Karpas-422 (cell line): ENCODE measurements around the gene COL24A1. TPM values are rescaled to one million over a fixed set of nuclear protein-coding genes. Genes with fewer than 3 reads are reported as not detected.

Experiments
- DNase-seq: peaks from one replicate; pipeline ENCODE4 v3.0.0-alpha.2; 2015
- H2AFZ ChIP-seq: fragments of 200-600 bp; sonication (generic); 2 replicates; pipeline ENCODE4 v1.6.1; 2014; ENCODE audit warnings: antibody characterized with exemption, low read length, mixed read lengths
- H3K27ac ChIP-seq: fragments of 200-600 bp; sonication (generic); 2 replicates; pipeline ENCODE4 v1.5.1; 2014; ENCODE audit warnings: mild to moderate bottlenecking, low read length, moderate library complexity
- H3K27me3 ChIP-seq: fragments of 200-600 bp; sonication (generic); 2 replicates; pipeline ENCODE4 v1.6.1; 2014; ENCODE audit warnings: low read length, mixed read lengths
- H3K36me3 ChIP-seq: fragments of 200-600 bp; sonication (generic); 2 replicates; pipeline ENCODE4 v1.6.1; 2014; ENCODE audit warnings: low read length, mixed read lengths; ENCODE audit not compliant: insufficient read depth
- H3K4me1 ChIP-seq: fragments of 200-600 bp; sonication (generic); 2 replicates; pipeline ENCODE4 v1.6.1; 2014; ENCODE audit warnings: mild to moderate bottlenecking, low read length, mixed read lengths
- H3K4me2 ChIP-seq: fragments of 200-600 bp; sonication (generic); 2 replicates; pipeline ENCODE4 v1.6.1; 2014; ENCODE audit warnings: low read length, low read depth, mild to moderate bottlenecking; ENCODE audit not compliant: poor library complexity, severe bottlenecking
- H3K4me3 ChIP-seq: fragments of 200-600 bp; sonication (generic); 2 replicates; pipeline ENCODE4 v1.5.1; 2014; ENCODE audit warnings: mild to moderate bottlenecking, antibody characterized with exemption, low read length, mixed read lengths
- H3K79me2 ChIP-seq: fragments of 200-600 bp; sonication (generic); 2 replicates; pipeline ENCODE4 v1.6.1; 2014; ENCODE audit warnings: mild to moderate bottlenecking, low read length, mixed read lengths
- H3K9ac ChIP-seq: fragments of 200-600 bp; sonication (generic); 2 replicates; pipeline ENCODE4 v1.6.0; 2014; ENCODE audit warnings: low read length
- H3K9me2 ChIP-seq: fragments of 200-600 bp; sonication (generic), shearing (Covaris generic); replicated peaks from 2 replicates; pipeline ENCODE4 v1.6.0; 2014; ENCODE audit warnings: mild to moderate bottlenecking, low read length, moderate library complexity; ENCODE audit not compliant: insufficient read depth
- H3K9me3 ChIP-seq: fragments of 300-700, 200-600 bp; sonication (generic); 2 replicates; pipeline ENCODE4 v1.6.1; 2014; ENCODE audit warnings: low read length, mixed read lengths
- H4K20me1 ChIP-seq: fragments of 200-600 bp; sonication (generic); 2 replicates; pipeline ENCODE4 v1.6.1; 2014; ENCODE audit warnings: mild to moderate bottlenecking, antibody characterized with exemption, low read length, low read depth; ENCODE audit not compliant: insufficient read depth
- total RNA-seq: library from RNA; depleted of rRNA; stranded (reverse); fragments of >200 nt; shearing (Covaris generic); gene quantifications from 2 replicates; pipeline ENCODE4 v1.2.3, GENCODE V29; 2014; ENCODE audit warnings: low replicate concordance

The COL24A1 gene
- total RNA-seq, 1 experiment from 2014 or later, result not detected

DNA sequence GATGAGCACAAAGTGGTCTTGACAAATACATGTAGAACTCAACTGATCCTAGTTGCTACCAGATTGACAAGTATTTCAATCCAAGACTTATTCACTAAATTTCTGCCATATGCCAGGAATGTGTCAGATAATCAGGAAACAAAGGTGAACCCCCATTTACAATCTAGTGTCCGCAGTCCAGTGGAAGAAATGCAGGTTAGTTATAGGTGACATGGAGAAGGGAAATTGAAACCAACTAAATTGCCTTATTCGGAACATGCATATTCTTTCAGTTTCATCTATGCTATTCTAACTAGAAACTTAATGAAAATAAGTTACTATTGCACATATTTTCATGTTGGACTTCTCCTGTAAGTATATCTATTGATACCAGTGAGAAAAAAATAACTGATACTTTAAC lies 209.4 kb downstream of the COL24A1 start:
- H3K36me3 ChIP-seq, result no peaks in the 10 kb centered on the region
- no peak overlapping the region for H3K4me3 ChIP-seq

GRCh38 chr1:85943945-85944344 lies 212.6 kb downstream of the COL24A1 start:
- Histone ChIP-seq H3K9ac (no peak overlapping the region), H3K79me2 (no peaks in the 10 kb centered on the region), H3K27me3 (no peaks in the 10 kb centered on the region), H2AFZ (no peak overlapping the region), H3K27ac (no peak overlapping the region), H4K20me1 (no peaks in the 10 kb centered on the region), H3K36me3 (no peaks in the 10 kb centered on the region), H3K9me3 (no peaks in the 10 kb centered on the region), H3K4me1 (no peaks in the 10 kb centered on the region), H3K9me2 (no peaks in the 10 kb centered on the region), H3K4me2 (no peak overlapping the region), H3K4me3 (no peak overlapping the region)
- DNase-seq, result no peak

More for the DNA sequence above, 209.4 kb downstream of the COL24A1 start:
- Histone ChIP-seq H3K4me1 (no peaks in the 10 kb centered on the region), H3K27me3 (no peaks in the 10 kb centered on the region), H4K20me1 (no peaks in the 10 kb centered on the region), H3K9me2 (no peaks in the 10 kb centered on the region), H3K79me2 (no peaks in the 10 kb centered on the region), H3K9me3 (no peaks in the 10 kb centered on the region), H3K27ac (no peak overlapping the region), H3K9ac (no peak overlapping the region), H3K4me2 (no peak overlapping the region), H2AFZ (no peak overlapping the region)
- DNase-seq, result no peak

GRCh38 chr1:85943526-85943925 lies 213.0 kb downstream of the COL24A1 start:
- H3K4me3 ChIP-seq, result no peak overlapping the region
- no peak overlapping the region for H3K9ac ChIP-seq
- no peaks in the 10 kb centered on the region for H3K4me1 ChIP-seq
- H3K4me2 ChIP-seq, result no peak overlapping the region
- H3K27ac ChIP-seq, result no peak overlapping the region
- H3K9me3 ChIP-seq, result no peaks in the 10 kb centered on the region
- no peak overlapping the region for H2AFZ ChIP-seq
- no peak for DNase-seq
- no peaks in the 10 kb centered on the region for H4K20me1 ChIP-seq
- H3K36me3 ChIP-seq, result no peaks in the 10 kb centered on the region
- H3K27me3 ChIP-seq, result no peaks in the 10 kb centered on the region
- H3K9me2 ChIP-seq, result no peaks in the 10 kb centered on the region
- H3K79me2 ChIP-seq, result no peaks in the 10 kb centered on the region

DNA sequence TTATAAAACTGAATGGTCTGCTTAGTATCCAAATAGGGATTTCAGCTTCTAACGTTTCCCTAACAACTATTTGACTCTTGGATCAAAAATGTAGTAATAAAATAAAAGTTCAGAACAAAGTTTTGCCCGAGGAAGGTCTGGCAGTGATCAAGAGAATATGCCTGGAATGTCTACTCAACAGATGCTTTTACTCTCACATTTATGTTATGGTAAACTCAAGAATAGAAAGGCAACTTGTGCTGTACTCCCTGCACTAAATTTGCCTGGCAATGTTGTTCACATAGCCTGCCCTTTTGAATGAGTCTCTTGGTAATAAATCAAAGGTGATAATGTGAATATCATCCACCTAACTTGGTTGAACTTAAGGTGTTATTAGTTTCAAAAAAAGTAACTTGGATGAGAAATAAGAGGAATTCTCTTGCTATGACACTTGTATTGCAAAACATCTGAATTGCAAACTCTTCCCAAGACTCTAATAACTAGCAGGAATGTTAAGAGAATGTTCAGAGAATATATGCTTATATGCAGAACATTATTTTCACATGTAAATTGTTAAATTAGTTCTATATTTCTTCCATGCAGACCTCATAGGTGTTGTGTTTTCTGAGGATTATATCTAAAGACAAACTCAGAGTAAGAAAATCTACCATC lies 215.8 kb downstream of the COL24A1 start:
- H3K9me2 ChIP-seq, result no peaks in the 10 kb centered on the region
- H3K27me3 ChIP-seq, result no peaks in the 10 kb centered on the region
- no peaks in the 10 kb centered on the region for H4K20me1 ChIP-seq
- H3K36me3 ChIP-seq, result no peaks in the 10 kb centered on the region
- no peak for DNase-seq
- no peak overlapping the region for H3K27ac ChIP-seq
- no peak overlapping the region for H2AFZ ChIP-seq
- H3K4me2 ChIP-seq, result no peak overlapping the region
- H3K79me2 ChIP-seq, result no peaks in the 10 kb centered on the region
- no peaks in the 10 kb centered on the region for H3K9me3 ChIP-seq
- no peak overlapping the region for H3K4me3 ChIP-seq
- no peaks in the 10 kb centered on the region for H3K4me1 ChIP-seq
- no peak overlapping the region for H3K9ac ChIP-seq

DNA sequence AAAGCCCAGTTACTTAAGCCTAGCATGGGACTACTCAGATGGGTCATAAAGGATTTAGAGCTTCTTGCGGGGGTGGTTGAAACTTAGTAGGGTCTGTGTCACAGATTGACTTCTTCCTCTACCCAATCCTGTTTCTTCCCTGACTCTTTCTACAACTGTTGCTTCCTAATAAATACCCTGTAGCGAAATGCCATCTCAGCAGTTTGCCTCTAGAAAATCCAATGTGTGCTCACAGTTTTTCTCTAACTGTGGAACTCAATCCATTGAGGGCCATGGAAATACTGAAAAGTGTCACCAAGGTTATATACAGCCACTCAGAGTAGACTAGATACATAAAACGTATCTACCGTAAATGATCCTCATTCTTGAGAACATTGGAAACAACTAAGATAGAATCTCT lies 217.7 kb downstream of the COL24A1 start:
- Histone ChIP-seq H3K27me3 (no peaks in the 10 kb centered on the region), H3K9ac (no peak overlapping the region), H3K9me3 (no peaks in the 10 kb centered on the region), H3K27ac (no peak overlapping the region), H3K4me3 (no peak overlapping the region), H3K9me2 (no peaks in the 10 kb centered on the region), H3K4me1 (no peaks in the 10 kb centered on the region), H3K79me2 (no peaks in the 10 kb centered on the region), H2AFZ (no peak overlapping the region), H3K36me3 (no peaks in the 10 kb centered on the region), H4K20me1 (no peaks in the 10 kb centered on the region), H3K4me2 (no peak overlapping the region)
- no peak for DNase-seq

GRCh38 chr1:85936470-85936869 lies 220.1 kb downstream of the COL24A1 start:
- Histone ChIP-seq H3K36me3 (no peaks in the 10 kb centered on the region), H3K4me2 (no peak overlapping the region), H3K79me2 (no peaks in the 10 kb centered on the region), H4K20me1 (no peaks in the 10 kb centered on the region), H3K9me2 (no peaks in the 10 kb centered on the region), H3K9me3 (no peaks in the 10 kb centered on the region), H3K4me1 (no peaks in the 10 kb centered on the region), H2AFZ (no peak overlapping the region), H3K9ac (no peak overlapping the region), H3K27ac (no peak overlapping the region), H3K4me3 (no peak overlapping the region), H3K27me3 (no peaks in the 10 kb centered on the region)
- no peak for DNase-seq

DNA sequence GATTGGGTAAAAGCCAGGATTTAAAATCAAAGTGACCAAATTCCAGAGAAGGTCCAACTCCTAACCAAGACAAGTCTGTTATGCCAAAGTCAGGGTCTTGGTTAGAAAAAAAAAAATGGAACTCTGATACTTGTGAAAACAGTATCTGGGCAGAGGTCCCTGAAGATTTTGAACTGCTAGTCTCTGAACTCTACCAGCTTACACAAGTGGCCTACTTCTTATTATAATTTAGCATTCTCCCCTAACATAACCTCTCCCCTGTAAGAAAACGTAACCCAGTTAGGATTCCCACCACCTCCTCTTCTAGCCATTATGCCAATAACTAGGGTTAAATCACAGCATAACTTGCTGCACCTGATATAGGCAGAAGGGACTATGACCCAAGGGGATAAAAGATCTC lies 220.5 kb downstream of the COL24A1 start:
- Histone ChIP-seq H3K4me2 (no peak overlapping the region), H3K4me1 (no peaks in the 10 kb centered on the region), H3K9ac (no peak overlapping the region), H3K27ac (no peak overlapping the region), H3K36me3 (no peaks in the 10 kb centered on the region), H3K27me3 (no peaks in the 10 kb centered on the region), H3K9me2 (no peaks in the 10 kb centered on the region), H3K79me2 (no peaks in the 10 kb centered on the region), H2AFZ (no peak overlapping the region), H4K20me1 (no peaks in the 10 kb centered on the region), H3K9me3 (no peaks in the 10 kb centered on the region), H3K4me3 (no peak overlapping the region)
- DNase-seq, result no peak

DNA sequence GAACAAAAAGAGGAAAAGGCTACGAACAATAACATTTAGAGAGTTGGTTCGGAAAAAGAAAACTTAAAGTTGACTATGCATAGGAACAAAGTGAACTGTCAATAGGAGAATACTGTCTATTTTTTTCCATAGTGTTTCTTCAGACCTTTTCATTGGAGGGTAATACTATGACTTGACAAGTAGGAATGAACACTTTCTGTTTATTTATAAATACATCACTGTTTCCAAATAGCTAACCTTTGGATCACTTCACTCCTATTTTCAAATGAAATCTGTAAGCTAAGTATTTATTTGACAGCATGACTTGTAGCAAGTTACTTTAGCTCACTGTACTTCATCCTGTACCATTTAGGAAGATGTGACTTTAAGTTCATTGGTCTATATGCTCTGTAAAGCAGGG lies 221.3 kb downstream of the COL24A1 start:
- no peaks in the 10 kb centered on the region for H3K9me3 ChIP-seq
- no peaks in the 10 kb centered on the region for H3K4me1 ChIP-seq
- no peaks in the 10 kb centered on the region for H3K79me2 ChIP-seq
- no peak overlapping the region for H3K9ac ChIP-seq
- H3K4me3 ChIP-seq, result no peak overlapping the region
- no peaks in the 10 kb centered on the region for H4K20me1 ChIP-seq
- DNase-seq, result no peak
- H3K4me2 ChIP-seq, result no peak overlapping the region
- H3K27me3 ChIP-seq, result no peaks in the 10 kb centered on the region
- no peaks in the 10 kb centered on the region for H3K36me3 ChIP-seq
- H2AFZ ChIP-seq, result no peak overlapping the region
- no peak overlapping the region for H3K27ac ChIP-seq
- no peaks in the 10 kb centered on the region for H3K9me2 ChIP-seq

DNA sequence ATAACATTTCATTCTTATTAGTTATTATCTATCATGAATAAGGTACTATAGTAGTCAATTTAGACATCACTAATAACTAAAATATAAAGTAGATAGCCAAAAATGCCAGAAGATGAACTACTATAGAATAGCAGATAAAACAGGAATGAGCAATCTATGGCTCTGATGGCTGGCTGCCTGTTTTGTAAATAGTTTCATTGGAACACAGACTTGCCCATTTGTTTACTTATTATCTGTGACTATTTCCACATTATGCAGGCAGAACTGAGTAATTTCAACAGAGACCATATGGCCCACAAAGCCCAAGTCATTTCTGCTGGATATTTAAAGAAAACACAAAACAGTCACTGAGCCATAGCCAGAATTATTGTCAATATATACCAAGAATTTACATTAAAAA lies 222.1 kb downstream of the COL24A1 start:
- H4K20me1 ChIP-seq, result no peaks in the 10 kb centered on the region
- H3K4me3 ChIP-seq, result no peak overlapping the region
- H3K27me3 ChIP-seq, result no peaks in the 10 kb centered on the region
- no peak overlapping the region for H2AFZ ChIP-seq
- DNase-seq, result no peak
- H3K9me2 ChIP-seq, result no peaks in the 10 kb centered on the region
- no peaks in the 10 kb centered on the region for H3K9me3 ChIP-seq
- no peak overlapping the region for H3K4me2 ChIP-seq
- no peak overlapping the region for H3K9ac ChIP-seq
- no peaks in the 10 kb centered on the region for H3K36me3 ChIP-seq
- no peak overlapping the region for H3K27ac ChIP-seq
- H3K79me2 ChIP-seq, result no peaks in the 10 kb centered on the region
- no peaks in the 10 kb centered on the region for H3K4me1 ChIP-seq
